GM13976 (cell line): ENCODE results near the gene PDRG1.

ENCODE experiments used
- DNase-seq: peaks from one replicate; pipeline ENCODE4 v3.0.0; 2012; ENCODE audit warnings: low spot score
- in situ Hi-C: fragments of 300-500 bp; cut with MboI; formaldehyde crosslinking; loops from one replicate; pipeline ENCODE4 v1.12.0; 2022; ENCODE audit warnings: low sequenced_read_pairs, mixed read lengths, inconsistent platforms; ENCODE audit not compliant: unreplicated experiment
- TF ChIP-seq, protein P1 (sequence below): IDR thresholded peaks from 2 replicates; pipeline ENCODE4 v1.5.1; 2012; ENCODE audit warnings: borderline replicate concordance, mild to moderate bottlenecking; ENCODE audit not compliant: insufficient read depth; ENCODE audit errors: extremely low read depth, missing control alignments, control extremely low read depth

PDRG1 gene

DNA sequence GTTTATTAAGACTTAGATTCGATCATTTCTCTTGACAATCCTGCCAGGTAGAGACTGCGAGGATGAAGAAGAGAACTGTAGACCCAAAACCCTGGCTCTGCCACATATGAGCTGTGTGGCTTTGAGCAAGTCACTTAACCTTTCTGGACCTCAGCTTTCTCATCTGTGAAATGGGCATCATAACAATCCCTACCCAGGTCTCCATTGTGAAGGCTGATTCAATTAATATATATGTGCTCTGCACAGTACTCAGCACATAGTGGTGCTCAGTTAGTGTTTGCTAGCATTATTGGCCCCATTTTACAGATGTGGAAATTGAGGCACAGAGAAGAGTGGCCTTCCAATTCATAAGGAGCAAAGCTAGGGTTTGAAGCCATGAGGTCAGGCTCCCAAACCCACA lies 24.0 kb upstream of the PDRG1 start:
- DNase-seq: no peak
- in situ Hi-C loops: no loop called here
- TF ChIP-seq, protein P1, sequence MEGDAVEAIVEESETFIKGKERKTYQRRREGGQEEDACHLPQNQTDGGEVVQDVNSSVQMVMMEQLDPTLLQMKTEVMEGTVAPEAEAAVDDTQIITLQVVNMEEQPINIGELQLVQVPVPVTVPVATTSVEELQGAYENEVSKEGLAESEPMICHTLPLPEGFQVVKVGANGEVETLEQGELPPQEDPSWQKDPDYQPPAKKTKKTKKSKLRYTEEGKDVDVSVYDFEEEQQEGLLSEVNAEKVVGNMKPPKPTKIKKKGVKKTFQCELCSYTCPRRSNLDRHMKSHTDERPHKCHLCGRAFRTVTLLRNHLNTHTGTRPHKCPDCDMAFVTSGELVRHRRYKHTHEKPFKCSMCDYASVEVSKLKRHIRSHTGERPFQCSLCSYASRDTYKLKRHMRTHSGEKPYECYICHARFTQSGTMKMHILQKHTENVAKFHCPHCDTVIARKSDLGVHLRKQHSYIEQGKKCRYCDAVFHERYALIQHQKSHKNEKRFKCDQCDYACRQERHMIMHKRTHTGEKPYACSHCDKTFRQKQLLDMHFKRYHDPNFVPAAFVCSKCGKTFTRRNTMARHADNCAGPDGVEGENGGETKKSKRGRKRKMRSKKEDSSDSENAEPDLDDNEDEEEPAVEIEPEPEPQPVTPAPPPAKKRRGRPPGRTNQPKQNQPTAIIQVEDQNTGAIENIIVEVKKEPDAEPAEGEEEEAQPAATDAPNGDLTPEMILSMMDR: no peak

- in situ Hi-C loops: no loop called here
- TF ChIP-seq, protein P1: no peak
- no peak for DNase-seq
These were observed 23.2 kb upstream of the PDRG1 start for GRCh38 chr20:31974951-31975487.

DNA sequence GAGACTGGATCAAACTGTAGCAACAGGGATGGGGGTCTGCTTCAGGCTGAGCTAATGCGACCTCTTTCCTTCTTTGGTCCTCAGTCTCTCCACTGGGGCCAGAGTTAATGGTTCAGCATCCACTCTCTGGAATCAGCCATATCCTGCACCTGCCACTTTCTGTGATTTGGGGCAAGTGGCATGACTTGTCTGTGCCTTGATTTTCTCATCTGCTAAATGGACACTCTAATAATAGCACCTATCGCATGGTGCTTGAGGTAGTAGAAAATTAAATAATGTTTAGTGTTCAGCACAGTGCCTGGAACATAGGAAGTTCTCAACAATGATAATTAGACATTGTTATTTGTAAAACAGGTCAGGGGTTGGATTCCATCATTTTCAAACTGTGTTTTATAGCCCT lies 22.4 kb upstream of the PDRG1 start:
- DNase-seq: no peak
- TF ChIP-seq, protein P1: no peak
- in situ Hi-C loops: no loop called here

DNA sequence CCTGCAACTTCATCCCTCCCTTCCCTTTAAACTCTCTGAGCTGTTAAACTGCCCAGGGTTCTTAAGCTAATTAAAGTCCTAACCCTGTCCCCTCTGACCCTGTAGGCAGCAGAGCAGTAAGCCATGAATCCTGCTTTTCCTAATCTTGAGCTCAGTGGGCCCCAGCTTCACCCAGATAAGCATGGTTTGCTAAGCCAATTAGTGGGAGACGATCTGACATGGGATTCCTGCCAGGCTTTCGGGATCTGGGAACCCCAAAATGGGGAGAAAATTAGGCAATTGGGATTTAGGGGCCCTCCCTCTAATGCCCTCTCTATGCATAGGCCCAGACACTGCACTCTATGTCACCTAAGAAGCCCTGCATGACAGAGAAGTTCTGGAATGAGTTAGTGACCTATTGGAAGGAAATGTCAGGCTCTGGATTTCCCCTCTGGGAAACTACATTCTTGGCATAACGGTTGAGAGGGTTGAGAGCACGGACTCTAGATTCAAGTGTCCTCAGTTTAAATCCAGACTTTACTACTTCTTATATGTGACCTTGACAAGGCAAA lies 20.7 kb upstream of the PDRG1 start:
- in situ Hi-C loops: no loop called here
- TF ChIP-seq, protein P1: no peak
- DNase-seq: no peak

- DNase-seq: no peak
- TF ChIP-seq, protein P1: no peak
- in situ Hi-C loops: no loop called here
These were observed 18.1 kb upstream of the PDRG1 start for GRCh38 chr20:31969991-31970390.

DNA sequence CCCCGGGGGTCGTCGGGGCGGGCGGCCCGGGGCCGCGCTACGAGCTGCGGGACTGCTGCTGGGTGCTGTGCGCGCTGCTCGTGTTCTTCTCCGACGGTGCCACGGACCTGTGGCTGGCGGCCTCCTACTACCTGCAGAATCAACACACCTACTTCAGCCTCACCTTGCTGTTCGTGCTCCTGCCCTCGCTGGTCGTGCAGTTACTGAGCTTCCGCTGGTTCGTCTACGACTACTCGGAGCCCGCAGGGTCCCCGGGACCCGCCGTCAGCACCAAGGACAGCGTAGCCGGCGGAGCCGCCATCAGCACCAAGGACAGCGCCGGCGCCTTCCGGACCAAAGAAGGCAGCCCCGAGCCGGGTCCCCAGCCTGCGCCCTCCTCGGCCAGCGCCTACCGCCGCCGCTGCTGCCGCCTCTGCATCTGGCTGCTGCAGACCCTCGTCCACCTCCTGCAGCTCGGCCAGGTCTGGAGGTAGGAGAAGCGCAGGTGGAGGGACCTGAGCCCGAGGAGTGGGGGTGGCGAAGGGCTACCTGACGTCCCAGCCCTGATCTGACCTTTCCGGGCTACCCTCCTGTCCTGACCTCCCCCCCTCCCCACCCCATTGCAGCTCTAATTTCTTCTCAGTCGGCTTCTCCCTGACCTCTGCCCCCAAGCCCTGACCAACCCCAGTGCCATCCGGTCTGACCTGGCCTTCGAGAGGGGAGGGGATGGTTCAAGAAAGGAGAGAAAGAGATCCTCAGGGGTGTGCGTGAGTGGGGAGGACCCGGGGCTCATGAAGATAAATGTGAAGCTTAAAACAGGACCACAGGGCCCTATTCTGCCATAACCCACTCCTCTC lies 16.7 kb upstream of the PDRG1 start:
- TF ChIP-seq, protein P1: no peak
- peak; percentile 96 for DNase-seq
- in situ Hi-C loops: no loop called here
